CD8-positive, alpha-beta memory T cell (primary cell): ENCODE data around the gene ARHGEF11. TPM values are rescaled to one million over a fixed set of nuclear protein-coding genes. Genes with fewer than 3 reads are reported as not detected.
A peak's percentile ranks its signal among the peaks of the same experiment; 100 is the strongest.

Experiments
- CTCF ChIA-PET: fragments of 350-600 bp; sonication (Branson Sonifier 250); formaldehyde crosslinking; loops from one replicate; lab custom pipeline; 2021; ENCODE audit warnings: antibody characterized with exemption; lab: Charles Lee
- POLR2A ChIA-PET: fragments of 350-600 bp; sonication (Branson Sonifier 250); formaldehyde crosslinking; loops from one replicate; lab custom pipeline; 2021; ENCODE audit warnings: antibody characterized with exemption; lab: Charles Lee
- DNase-seq, 5 donors: peaks; one replicate each; pipeline versions ENCODE4 v3.0.0 to v3.0.0-alpha.2; 2020 to 2022; ENCODE audit warnings: mixed read lengths in 1 of 5
- H3K27ac ChIP-seq: one replicate; pipeline ENCODE4 v1.7.0; 2013; ENCODE audit warnings: low read depth, mild to moderate bottlenecking, low read length, moderate library complexity
- H3K27me3 ChIP-seq: 2 replicates; pipeline ENCODE4 v1.7.0; 2013; ENCODE audit warnings: low read length, mild to moderate bottlenecking; ENCODE audit not compliant: insufficient read depth, poor library complexity, severe bottlenecking
- H3K36me3 ChIP-seq: 2 replicates; pipeline ENCODE4 v1.7.0; 2013; ENCODE audit warnings: mild to moderate bottlenecking, low read length, moderate library complexity; ENCODE audit not compliant: insufficient read depth
- H3K4me1 ChIP-seq: 2 replicates; pipeline ENCODE4 v1.7.0; 2013; ENCODE audit warnings: mild to moderate bottlenecking, low read length, moderate library complexity; ENCODE audit not compliant: insufficient read depth
- H3K4me3 ChIP-seq: 2 replicates; pipeline ENCODE4 v1.7.0; 2013; ENCODE audit warnings: mild to moderate bottlenecking, low read length
- H3K9me3 ChIP-seq: 2 replicates; pipeline ENCODE4 v1.7.0; 2013; ENCODE audit warnings: mild to moderate bottlenecking, low read length
- H3K27ac Mint-ChIP-seq, 8 donors: one replicate each; pipeline ENCODE4 v1.8.0; 2020 to 2021; ENCODE audit warnings: mixed read lengths in 8 of 8, mild to moderate bottlenecking in 6 of 8, inconsistent platforms in 3 of 8, moderate library complexity in 3 of 8
- H3K27me3 Mint-ChIP-seq, 2 donors: one replicate each; pipeline ENCODE4 v1.8.0; 2020 to 2021; ENCODE audit warnings: mixed read lengths in 2 of 2, mild to moderate bottlenecking in 1 of 2, moderate library complexity in 1 of 2
- H3K36me3 Mint-ChIP-seq, 3 donors: one replicate each; pipeline ENCODE4 v1.8.0; 2020 to 2021; ENCODE audit warnings: mixed read lengths in 3 of 3, inconsistent platforms in 1 of 3, mild to moderate bottlenecking in 1 of 3
- H3K4me1 Mint-ChIP-seq, 3 donors: one replicate each; pipeline ENCODE4 v1.8.0; 2020 to 2021; ENCODE audit warnings: mixed read lengths in 3 of 3, inconsistent platforms in 1 of 3, mild to moderate bottlenecking in 1 of 3
- H3K4me3 Mint-ChIP-seq, 7 donors: one replicate each; pipeline ENCODE4 v1.8.0; 2020 to 2021; ENCODE audit warnings: mixed read lengths in 7 of 7, mild to moderate bottlenecking in 6 of 7, moderate library complexity in 4 of 7, inconsistent platforms in 2 of 7
- H3K9me3 Mint-ChIP-seq, 5 donors: one replicate each; pipeline ENCODE4 v1.8.0; 2020 to 2022; ENCODE audit warnings: mixed read lengths in 5 of 5, mild to moderate bottlenecking in 3 of 5, moderate library complexity in 2 of 5, inconsistent platforms in 1 of 5
- polyA plus RNA-seq: library from polyadenylated mRNA; unstranded; fragments of 300-500 nt; fragmentation: Illumina TruSeq; gene quantifications from one replicate; pipeline ENCODE4 v1.2.3, GENCODE V29; 2021
- total RNA-seq, 2 experiments: library from RNA; stranded (reverse); gene quantifications; one replicate each; pipeline ENCODE4 v1.2.3, GENCODE V29; 2021

Gene ARHGEF11
- 1 to 10 TPM; 2.1 to 3.0 TPM for total RNA-seq
- polyA plus RNA-seq: 4.0 TPM

DNA sequence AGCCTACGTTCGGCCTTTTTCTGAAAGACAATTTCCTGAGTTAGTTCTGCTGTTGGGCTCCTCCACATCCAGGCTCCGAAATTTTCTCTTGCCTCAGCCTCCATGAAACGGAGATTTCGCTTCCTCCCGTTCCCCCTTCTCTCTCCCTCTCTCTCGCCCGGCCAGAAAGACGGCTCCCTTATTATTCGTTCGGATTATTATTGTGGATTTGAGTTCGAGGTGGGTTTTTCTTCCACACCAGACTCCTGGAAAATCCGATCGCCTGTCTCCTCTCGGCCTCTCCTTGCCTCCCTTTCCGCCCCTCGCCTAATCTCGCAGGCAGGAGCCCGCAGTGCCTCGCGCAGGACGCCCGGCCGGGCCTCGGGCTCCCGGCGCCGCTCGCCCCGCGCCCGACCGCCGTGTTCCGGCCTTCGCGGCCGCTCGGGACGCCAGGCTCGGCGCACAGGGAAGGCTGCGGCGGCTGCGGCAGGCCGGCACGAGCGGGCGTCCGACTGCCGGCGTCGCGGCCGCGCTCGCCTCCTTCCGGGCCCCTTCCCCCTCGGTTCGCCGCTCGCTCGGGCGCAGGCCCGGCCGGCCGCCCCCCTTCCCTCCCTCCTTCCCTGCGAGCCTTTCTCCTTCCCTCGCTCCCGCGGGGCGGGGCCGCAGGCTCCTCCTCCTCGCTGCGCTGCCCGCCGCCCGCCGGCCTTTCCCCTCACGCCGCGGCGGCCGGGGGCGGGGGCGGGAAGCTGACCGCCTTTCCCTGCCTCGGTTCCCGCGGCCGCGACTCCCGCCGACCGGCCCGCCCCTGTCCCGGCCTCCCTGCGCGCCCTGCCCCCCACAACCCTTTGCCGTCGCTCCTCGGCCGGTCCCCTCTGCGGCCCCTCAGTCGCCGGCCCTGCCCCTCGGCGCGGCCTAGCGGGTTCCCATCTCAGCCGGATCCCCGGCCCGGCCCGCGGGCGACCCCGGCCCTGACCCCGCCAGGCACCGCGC lies at the start of gene ARHGEF11:
ARHGEF11 (minus strand) TSS at position 493 of the 969 bp plus-strand sequence. CDS start 1,412 bp downstream, outside the sequence.
- peak within 1 kb of the TSS; percentile 85 to 98 (median 93) for H3K4me3 Mint-ChIP-seq
- H3K9me3 ChIP-seq: no peaks in the 10 kb centered on the region
- ChIA-PET CTCF (no interaction called here), POLR2A (no interaction called here)
- H3K9me3 Mint-ChIP-seq: peaks cover 0 to 4% (median 2%) of the 10 kb centered on the region in 5 donors
- H3K4me3 ChIP-seq: peak within 1 kb of the TSS; percentile 23
- peaks cover 1 to 3% (median 2%) of the 10 kb centered on the region in 3 donors for H3K36me3 Mint-ChIP-seq
- H3K27me3 ChIP-seq: peaks cover 24% of the 10 kb centered on the region
- H3K27ac Mint-ChIP-seq: peak within 1 kb of the TSS in 4 of 8 donors; percentile 18 to 48 (median 28)
- peaks cover 9 to 16% (median 13%) of the 10 kb centered on the region in 3 donors for H3K4me1 Mint-ChIP-seq
- peaks cover 4% of the 10 kb centered on the region for H3K4me1 ChIP-seq
- peak within 1 kb of the TSS; percentile 51 for H3K27ac ChIP-seq
- H3K27me3 Mint-ChIP-seq: peaks cover 40 to 88% of the 10 kb centered on the region in 2 donors
- H3K36me3 ChIP-seq: no peaks in the 10 kb centered on the region
- DNase-seq: peak in 2 of 5 donors; percentile 7 to 11

DNA sequence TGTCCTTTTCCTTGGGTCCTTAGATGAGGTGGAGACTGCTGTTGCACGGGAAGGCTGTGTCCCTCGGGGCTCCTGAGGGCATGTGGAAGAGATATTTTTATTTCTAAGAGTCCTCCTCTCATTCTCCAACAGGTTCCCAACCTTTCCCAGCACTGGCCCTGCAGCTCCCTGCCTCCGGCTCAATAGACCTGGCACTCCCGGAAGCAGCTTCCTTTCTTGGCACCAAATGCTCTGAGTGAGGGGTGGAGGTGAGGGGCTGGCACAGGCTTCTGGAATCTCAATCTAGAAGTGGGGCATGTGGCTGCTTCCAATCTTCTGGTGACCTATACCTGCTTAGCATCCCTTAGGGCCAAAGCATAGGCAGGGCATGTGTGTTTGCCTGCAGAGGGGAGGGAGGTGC lies 49.5 kb upstream of the ARHGEF11 start:
- Histone ChIP-seq H3K27me3 (no peaks in the 10 kb centered on the region), H3K9me3 (no peaks in the 10 kb centered on the region), H3K27ac (no peak overlapping the region), H3K4me1 (peaks cover 3% of the 10 kb centered on the region), H3K36me3 (no peaks in the 10 kb centered on the region), H3K4me3 (no peak overlapping the region)
- POLR2A ChIA-PET: no interaction called here
- CTCF ChIA-PET: interaction anchor here (1.1 kb wide), 1 partner anchor 61 kb away, joined by 3 read pairs; no protein-coding TSS in a partner anchor
- Mint-ChIP-seq H3K4me3 (no peak overlapping the region), H3K27me3 (peaks cover under 1 to 4% of the 10 kb centered on the region in 2 donors), H3K9me3 (no peaks in the 10 kb centered on the region), H3K4me1 (peaks cover 0 to 3% (median 2%) of the 10 kb centered on the region in 3 donors), H3K27ac (no peak overlapping the region), H3K36me3 (no peaks in the 10 kb centered on the region)
- DNase-seq: no peak

DNA sequence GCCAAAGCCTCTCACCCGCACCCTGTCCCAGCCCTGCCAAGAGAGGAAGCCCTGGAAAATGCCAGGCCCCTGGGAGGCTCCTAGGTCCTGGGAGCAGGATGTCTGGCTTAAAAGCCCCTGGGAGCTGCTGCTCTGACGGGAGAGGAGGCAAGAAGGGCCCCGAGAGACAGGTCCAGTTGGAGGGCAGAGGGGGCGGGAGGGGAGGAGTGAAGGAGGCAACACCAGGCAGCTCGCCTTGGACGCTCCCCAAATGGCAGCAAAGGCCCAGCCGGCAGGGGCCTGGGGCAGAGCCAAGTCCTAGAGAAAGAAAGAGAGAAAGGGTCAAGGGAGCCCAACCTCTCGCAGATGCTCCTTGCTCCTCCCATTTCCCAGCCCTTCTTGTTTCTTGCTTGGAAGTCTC lies 47.3 kb upstream of the ARHGEF11 start:
- CTCF ChIA-PET: interaction anchor here (1.1 kb wide), 1 partner anchor 63 kb away, joined by 5 read pairs; no protein-coding TSS in a partner anchor
- no peaks in the 10 kb centered on the region for H3K9me3 Mint-ChIP-seq

DNA sequence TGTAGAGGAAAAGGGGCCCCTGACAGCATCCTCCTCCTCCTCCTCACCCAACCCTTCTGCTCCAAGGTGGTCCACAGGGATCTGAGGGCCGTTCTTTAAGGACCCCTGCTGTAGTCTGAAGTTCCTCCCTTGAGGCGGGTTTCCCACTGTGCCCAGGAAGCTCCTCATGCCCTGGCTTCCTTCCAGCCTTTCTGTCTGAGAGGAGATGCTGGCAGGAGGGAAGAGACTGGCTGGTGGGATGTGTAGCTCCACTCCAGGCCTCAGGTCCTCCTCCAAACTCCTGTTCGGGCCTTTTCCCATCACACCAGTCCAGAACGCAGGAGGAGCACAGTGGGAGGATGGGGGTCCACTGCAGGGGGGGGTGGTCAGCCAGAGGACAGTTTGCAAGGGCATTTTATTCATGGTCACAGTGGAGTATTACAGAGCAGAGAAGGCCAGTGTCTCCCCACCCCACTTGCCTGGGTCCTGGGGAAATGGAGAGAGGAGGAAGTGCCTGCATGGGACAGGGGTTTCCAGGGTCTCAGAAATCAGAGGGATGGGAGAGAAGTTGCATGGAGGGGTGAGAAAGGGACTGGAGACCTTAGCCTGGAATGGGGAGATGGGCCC lies 46.2 kb upstream of the ARHGEF11 start:
- Mint-ChIP-seq H3K36me3 (no peaks in the 10 kb centered on the region), H3K4me1 (peaks cover 0 to 5% (median 4%) of the 10 kb centered on the region in 3 donors), H3K9me3 (no peaks in the 10 kb centered on the region), H3K27me3 (peaks cover 3% of the 10 kb centered on the region in 2 donors), H3K27ac (no peak overlapping the region), H3K4me3 (no peak overlapping the region)
- Histone ChIP-seq H3K27me3 (no peaks in the 10 kb centered on the region), H3K9me3 (no peaks in the 10 kb centered on the region), H3K4me1 (peaks cover 3% of the 10 kb centered on the region), H3K36me3 (no peaks in the 10 kb centered on the region), H3K27ac (no peak overlapping the region), H3K4me3 (no peak overlapping the region)
- POLR2A ChIA-PET: no interaction called here
- CTCF ChIA-PET: interaction anchor here (1.4 to 7.7 kb wide), 3 partner anchors 12 to 62 kb away, joined by 4 to 306 read pairs (median 16); no protein-coding TSS in a partner anchor
- no peak for DNase-seq

More for the DNA sequence above, 47.3 kb upstream of the ARHGEF11 start:
- no peak overlapping the region for H3K4me3 Mint-ChIP-seq
- POLR2A ChIA-PET: no interaction called here
- peaks cover 3% of the 10 kb centered on the region for H3K4me1 ChIP-seq
- H3K27me3 ChIP-seq: no peaks in the 10 kb centered on the region
- H3K27ac ChIP-seq: no peak overlapping the region
- H3K4me1 Mint-ChIP-seq: peaks cover 0 to 5% (median 4%) of the 10 kb centered on the region in 3 donors
- H3K36me3 Mint-ChIP-seq: no peaks in the 10 kb centered on the region
- no peaks in the 10 kb centered on the region for H3K36me3 ChIP-seq
- H3K9me3 ChIP-seq: no peaks in the 10 kb centered on the region
- no peak overlapping the region for H3K27ac Mint-ChIP-seq
- peaks cover 3% of the 10 kb centered on the region in 2 donors for H3K27me3 Mint-ChIP-seq
- H3K4me3 ChIP-seq: no peak overlapping the region
- no peak for DNase-seq

DNA sequence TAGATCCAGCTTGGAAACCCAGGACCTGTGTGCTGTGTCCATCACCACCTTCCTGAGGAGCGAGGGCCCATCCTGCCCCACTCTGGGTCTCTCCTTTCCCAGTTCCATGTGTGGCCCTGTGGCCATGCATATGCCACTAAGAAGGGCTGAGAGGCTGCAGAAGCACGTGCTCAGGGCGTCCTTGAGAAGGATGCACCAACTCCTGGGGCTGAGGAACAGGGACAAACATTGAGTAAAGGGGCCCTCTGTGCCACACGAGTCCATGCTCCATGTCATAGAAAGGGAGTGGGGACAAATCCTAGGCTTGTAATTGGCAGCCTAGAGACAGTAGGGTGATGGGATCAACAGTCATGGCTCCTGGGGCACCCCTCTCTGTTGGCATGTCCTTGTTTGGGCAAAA lies 45.6 kb upstream of the ARHGEF11 start:
- Histone ChIP-seq H3K27ac (no peak overlapping the region), H3K27me3 (no peaks in the 10 kb centered on the region), H3K4me3 (no peak overlapping the region), H3K36me3 (no peaks in the 10 kb centered on the region), H3K4me1 (peaks cover 3% of the 10 kb centered on the region), H3K9me3 (no peaks in the 10 kb centered on the region)
- no peaks in the 10 kb centered on the region for H3K36me3 Mint-ChIP-seq
- H3K4me3 Mint-ChIP-seq: no peak overlapping the region
- H3K27ac Mint-ChIP-seq: no peak overlapping the region
- H3K27me3 Mint-ChIP-seq: peaks cover 3% of the 10 kb centered on the region in 2 donors
- ChIA-PET CTCF (interaction anchor here (1.4 to 7.7 kb wide), 6 partner anchors 11 to 63 kb away, joined by 4 to 306 read pairs (median 11); no protein-coding TSS in a partner anchor), POLR2A (no interaction called here)
- H3K4me1 Mint-ChIP-seq: peaks cover 0 to 5% (median 4%) of the 10 kb centered on the region in 3 donors
- no peak for DNase-seq
- H3K9me3 Mint-ChIP-seq: no peaks in the 10 kb centered on the region

DNA sequence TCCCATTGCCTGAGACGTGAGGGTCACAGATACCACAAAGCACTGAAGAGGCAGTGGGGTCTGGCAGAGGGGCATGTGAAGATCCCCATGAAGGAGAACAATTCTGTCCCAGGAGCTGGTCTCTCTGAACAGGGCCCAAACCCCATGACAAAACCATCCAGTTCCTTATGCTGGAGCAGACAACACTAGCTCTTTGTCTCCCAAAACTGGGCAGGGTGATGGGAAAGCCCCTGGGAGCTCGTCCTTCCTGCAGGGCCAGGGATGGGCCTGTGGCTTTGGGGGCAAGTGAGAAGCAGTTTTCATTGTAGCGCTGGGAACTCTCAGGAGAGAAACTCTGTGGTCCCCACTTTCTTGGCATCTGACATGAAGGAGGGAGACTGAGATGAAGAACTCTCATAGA lies 45.2 kb upstream of the ARHGEF11 start:
- no peak overlapping the region for H3K4me3 Mint-ChIP-seq
- Histone ChIP-seq H3K9me3 (no peaks in the 10 kb centered on the region), H3K36me3 (no peaks in the 10 kb centered on the region), H3K4me1 (peaks cover 3% of the 10 kb centered on the region), H3K27ac (no peak overlapping the region), H3K27me3 (no peaks in the 10 kb centered on the region), H3K4me3 (no peak overlapping the region)
- H3K27me3 Mint-ChIP-seq: peaks cover 3% of the 10 kb centered on the region in 2 donors
- no peak for DNase-seq
- H3K27ac Mint-ChIP-seq: no peak overlapping the region
- H3K9me3 Mint-ChIP-seq: no peaks in the 10 kb centered on the region
- ChIA-PET CTCF (interaction anchor here (0.9 to 7.7 kb wide), 13 partner anchors 10 to 92 kb away, joined by 3 to 306 read pairs (median 5); no protein-coding TSS in a partner anchor), POLR2A (no interaction called here)
- H3K36me3 Mint-ChIP-seq: no peaks in the 10 kb centered on the region
- H3K4me1 Mint-ChIP-seq: peaks cover 0 to 5% (median 4%) of the 10 kb centered on the region in 3 donors

- Mint-ChIP-seq H3K27ac (peak overlapping the region in 1 of 8 donors; percentile 19), H3K36me3 (no peaks in the 10 kb centered on the region), H3K9me3 (no peaks in the 10 kb centered on the region), H3K4me1 (peaks cover 0 to 5% (median 4%) of the 10 kb centered on the region in 3 donors), H3K27me3 (peaks cover 3% of the 10 kb centered on the region in 2 donors), H3K4me3 (no peak overlapping the region)
- Histone ChIP-seq H3K36me3 (no peaks in the 10 kb centered on the region), H3K27ac (no peak overlapping the region), H3K9me3 (no peaks in the 10 kb centered on the region), H3K4me1 (peaks cover 3% of the 10 kb centered on the region), H3K27me3 (no peaks in the 10 kb centered on the region), H3K4me3 (no peak overlapping the region)
- peak; percentile 64 to 89 (median 80) for DNase-seq
- ChIA-PET CTCF (interaction anchor here (0.6 to 7.7 kb wide), 22 partner anchors 9 to 92 kb away, joined by 3 to 306 read pairs (median 4); no protein-coding TSS in a partner anchor), POLR2A (interaction anchor here (0.5 kb wide), 1 partner anchor 66 kb away, joined by 3 read pairs; no protein-coding TSS in a partner anchor)
Measured at GRCh38 chr1:157090196-157090647, 44.7 kb upstream of the ARHGEF11 start.
